CD4-positive, alpha-beta T cell treated with Interleukin-15 for 1 hour (primary cell): ENCODE results near the gene ELF3.
"Not testable (repeated sequence)": the region's sequence is repeated elsewhere in the genome, so short reads cannot be mapped to it uniquely, and the experiment has no call there.

Source experiments
- DNase-seq: peaks from one replicate; pipeline ENCODE4 v3.0.0-alpha.2; 2020

The ELF3 gene

DNA sequence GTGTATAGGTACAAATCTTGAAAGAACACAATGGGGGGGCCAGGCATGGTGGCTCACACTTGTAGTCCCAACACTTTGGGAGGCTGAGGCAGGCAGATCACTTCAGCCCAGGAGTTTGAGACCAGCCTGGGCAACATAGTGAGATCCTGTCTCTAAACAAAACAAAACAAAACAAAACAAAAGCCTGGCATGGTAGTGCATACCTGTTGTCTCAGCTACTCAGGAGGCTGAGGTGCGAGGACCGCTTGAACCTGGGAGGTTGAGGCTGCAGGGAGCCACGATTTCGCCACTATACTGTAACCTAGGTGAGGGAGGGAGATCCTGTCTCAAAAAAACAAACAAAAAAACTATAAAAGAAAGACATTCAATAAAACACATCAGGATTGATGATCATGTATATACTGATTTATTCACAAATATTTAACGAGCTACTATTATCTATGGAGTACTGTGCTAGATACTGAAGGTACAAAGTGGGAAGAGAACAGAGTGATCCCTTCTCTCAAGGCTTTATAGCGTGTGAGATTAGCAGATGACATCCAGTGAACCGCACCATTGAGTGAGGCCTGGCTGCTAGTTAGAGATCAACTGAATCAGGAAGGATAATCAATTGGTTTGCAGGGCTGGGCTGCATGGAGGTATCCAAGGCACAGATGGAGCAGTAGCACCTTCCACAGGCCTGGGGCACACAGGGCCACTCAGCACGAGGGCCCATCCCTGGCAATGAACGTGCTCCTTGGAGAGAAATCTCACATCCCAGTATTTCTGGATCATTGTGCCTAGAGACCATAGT is 26.4 kb downstream of the ELF3 start:
- no peak for DNase-seq

DNA sequence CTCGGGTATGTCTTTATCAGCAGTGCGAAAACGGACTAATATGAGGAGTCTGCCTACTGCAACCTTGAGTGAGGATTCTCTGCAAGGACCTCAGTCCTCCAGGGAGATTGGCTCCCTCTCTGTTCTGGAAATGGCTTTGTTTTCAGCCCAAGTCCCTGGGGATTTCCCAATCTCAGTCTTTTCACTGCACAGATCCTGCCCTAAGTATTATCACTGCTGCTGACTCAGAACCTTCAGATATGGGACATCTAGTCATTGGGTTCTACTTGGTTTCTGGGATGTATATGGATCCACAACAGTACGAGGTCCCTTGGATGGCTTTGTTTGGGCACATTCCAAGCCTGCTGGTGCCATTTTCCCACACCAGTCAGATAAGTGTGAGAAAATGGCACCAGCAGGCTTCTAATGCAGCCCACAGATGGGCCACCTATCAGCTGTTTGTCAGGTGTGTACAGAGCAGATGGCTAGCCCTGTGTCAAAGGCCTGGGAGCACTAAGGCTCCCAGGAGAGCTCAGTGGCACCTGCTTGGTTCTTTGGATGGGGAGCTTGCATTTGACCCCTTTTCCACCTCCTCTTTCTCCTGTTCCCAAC is 27.4 kb downstream of the ELF3 start:
- DNase-seq = no peak

DNA sequence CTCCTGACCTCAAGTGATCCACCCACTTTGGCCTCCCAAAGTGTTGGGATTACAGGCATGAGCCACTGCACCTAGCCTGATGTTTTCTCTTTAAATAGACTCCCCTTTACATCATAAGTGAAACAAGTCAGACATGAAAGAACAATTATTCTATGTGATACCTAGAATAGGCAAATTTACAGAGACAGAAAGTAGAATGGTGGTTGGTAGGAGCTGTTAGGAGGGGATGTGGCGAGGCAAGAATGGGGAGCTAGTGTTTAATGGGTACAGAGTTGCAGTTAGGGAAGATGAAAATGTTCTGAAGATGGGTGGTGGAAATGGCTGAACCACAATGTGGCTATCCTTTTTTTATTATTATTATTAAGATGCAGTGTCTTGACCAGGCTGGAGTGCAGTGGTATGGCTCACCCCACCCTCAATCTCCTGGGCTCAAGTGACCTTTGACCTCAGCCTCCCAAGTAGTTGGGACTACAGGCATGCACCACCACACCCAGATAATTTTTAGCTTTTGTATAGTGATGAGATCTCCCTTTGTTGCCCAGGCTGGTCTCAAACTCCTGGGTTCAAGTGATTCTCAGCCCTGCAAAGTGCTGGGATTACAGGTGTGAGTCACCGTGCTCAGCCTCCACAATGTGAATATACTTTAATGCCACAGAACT is 28.4 kb downstream of the ELF3 start:
- no peak for DNase-seq

DNA sequence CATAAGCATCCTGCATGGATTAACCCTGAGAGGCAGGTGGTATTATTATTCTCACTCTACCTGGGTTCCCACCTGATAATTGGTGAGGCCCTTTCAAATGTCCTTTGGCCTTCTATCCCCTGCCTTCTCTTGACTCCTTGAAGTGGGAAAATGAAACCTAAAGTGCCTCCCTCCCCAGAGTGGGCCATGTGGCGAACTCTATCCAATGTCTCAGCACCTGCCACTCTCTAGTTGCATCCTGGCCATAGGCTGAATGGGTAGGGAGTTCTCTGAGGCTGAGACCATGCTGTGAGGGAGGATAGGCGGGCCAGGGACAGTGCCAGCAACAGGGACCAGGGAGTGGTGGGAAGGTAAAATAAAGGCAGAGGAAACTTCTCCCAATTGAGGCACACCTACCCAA is 35.3 kb downstream of the ELF3 start:
- DNase-seq = no peak

DNA sequence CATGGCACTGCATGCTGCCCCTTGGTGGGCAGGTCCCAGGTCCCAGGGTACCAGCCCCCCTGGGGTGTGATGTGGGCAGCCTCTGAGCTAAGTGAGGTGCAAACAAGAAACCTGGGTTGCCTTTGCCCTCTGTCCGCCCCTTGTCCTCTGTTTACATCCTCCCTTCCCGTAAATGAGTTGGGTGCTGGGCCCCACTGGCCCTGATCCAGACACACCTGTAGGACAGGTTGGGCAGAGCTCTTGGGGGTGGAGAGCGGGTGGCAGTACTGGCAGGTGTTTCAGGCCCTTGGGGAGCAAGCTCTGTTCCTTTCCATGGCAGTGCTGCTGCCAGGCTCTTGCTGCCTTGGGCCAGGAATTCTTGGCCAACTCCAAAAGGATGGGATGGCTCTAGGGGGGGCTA is 35.8 kb downstream of the ELF3 start:
- DNase-seq = no peak

DNA sequence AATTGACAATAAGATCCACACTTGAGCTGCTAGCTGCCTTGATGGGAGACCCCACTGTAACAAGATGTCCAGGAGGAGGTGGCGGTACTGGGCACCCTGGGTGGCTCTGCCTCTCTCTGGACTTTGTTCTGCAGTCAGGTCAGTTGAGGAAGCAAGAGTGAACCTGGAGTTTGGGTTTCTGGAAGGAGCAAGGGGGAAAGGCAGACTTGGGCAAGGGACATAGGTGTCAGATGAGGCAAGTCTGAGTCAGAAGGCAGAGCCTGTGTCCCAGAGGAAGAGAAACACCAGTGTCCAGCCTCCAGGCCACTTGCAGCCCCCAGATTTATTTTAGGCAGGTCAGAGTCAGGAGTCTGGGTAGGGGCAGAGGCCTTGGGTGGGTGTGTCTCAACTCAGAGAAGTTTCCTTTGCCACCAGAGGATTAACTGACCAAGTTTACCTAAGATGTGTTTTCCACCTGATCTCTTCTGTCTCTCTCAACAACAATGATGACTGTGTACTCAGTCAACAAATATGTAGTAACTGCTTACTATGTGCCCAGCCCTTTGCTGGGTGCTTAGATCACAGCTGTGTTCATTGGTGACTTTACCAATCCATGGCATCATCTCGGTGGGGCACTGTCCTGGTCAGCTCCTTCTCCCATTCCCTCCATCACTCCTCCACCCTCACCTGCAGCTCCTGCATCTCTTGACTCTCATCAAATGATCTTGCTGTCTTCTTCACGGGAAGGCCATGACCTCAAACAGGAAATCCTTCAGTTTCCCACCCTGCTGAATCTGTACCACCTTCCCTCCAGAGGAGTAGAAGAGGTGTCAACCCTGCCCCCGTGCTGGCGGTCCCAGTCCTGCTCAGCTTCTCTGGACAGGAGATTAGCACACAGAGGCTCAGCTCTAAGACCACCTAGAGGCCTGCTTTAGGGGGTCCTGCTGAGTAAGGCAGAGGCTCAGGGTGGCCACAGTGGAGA is 36.6 kb downstream of the ELF3 start:
- DNase-seq = no peak

DNA sequence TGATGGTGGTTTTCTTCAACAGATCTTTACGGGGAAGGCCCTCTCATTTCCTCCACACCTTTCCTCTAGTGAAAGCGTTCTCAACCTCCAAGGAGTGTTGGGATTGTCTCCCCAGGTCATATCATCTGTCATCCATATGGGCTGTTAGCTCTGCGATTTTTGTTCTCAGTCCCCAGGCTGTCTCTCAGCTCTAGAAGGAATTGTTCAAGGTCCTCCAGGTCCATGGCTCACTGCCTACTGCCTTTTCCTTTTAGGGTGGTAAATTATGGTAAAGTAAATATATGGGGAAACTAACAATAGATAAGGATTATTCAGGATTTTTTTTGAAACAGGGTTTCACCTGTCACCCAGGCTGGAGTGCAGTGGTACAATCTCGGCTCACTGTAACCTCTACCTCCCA is 37.6 kb downstream of the ELF3 start:
- no peak for DNase-seq

DNA sequence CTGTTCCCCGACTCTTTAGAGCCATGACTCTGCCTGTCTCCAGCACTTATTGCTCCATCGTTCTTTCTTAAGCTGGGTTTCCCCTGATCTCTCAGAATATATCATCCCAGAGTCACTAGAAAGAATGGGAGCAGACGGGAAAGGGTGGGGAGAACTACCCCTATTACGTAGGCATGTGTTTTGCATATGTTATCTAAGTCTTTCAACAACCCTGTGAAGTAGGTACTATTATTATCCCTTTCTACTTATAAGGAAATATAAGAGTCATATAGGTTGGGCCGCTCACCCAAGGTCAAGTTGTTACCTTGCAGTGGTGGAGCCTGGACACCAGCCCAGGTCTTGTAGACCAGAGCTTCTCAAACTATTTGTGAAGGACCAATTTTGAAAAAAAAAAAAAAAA is 38.7 kb downstream of the ELF3 start:
- no peak for DNase-seq

DNA sequence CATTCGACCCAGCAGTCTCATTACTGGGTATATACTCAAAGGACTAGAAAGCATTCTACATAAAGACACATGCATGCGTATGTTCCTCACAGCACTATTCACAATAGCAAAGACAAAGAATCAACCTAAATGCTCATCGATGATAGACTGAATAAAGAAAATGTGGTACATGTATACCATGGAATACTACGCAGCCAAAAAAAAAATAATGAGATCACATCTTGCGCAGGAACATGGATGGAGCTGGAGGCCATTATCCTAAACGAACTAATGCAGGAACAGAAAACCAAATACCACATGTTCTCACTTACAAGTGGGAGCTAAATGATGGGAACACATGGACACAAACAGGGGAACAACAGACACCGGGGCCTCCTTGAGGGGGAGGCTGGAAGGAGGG is 43.7 kb downstream of the ELF3 start:
- DNase-seq = no peak

DNA sequence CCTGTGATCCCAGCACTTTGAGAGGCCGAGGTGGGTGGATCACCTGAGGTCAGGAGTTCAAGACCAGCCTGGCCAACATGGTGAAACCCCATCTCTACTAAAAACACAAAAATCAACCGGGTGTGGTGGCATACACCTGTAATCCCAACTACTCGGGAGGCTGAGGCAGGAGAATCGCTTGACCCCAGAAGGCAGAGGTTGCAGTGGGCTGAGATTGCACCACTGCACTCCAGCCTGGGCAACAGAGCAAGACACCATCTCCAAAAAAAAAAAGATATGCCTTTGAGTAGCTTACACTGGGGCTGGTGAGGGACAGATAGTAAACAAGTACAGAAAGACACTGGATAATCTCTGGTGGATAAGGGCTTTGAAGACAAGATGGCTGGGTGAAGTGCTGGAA is 44.3 kb downstream of the ELF3 start:
- DNase-seq = not testable (repeated sequence)

DNA sequence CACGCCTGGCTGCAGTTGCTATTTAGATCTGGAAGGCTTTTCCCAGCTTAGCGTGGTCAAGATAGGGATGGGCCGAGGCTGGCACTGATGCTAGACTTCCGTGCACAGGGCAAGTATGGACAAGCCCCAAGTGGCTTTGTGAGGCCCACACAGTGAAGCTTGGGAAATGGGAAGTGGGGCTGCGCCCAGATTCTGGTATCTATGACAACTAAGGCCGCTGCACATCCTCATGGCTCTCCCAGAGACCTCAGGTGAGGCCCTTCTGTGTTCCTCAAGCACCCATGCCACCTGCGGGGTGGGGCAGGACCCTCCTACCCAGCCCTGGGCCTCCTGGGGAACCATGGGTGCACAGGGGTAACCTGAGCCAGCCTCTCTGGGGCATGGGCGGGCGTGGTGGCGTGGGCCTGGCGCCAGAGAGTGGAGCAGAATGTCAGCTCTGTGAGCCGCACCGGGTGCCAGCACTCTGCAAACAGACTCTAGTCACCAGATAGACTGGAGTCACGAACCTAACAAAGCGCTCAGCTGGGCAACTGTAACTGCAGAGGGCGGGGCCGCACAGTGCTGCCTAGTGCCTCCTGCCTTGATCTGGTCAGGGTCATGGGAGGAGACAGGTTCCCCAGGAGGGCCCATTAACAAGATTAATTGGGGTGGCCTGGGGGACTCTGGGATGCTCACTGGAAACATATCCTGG is 46.4 kb downstream of the ELF3 start:
- no peak for DNase-seq

DNA sequence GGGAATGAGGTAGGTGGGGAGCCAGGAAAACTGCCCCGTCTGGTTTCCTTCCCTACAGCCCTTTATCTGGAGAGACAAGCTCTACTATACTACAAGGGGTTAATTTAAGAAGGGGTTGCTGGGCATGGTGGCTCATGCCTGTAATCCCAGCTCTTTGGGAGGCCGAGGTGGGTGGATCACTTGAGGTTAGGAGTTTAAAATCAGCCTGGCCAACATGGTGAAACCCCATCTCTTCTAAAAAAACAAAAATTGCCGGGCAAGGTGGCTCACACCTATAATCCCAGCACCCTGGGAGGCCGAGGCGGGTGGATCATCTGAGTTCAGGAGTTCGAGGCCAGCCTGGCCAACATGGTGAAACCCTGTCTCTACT is 46.9 kb downstream of the ELF3 start:
- not testable (repeated sequence) for DNase-seq

DNA sequence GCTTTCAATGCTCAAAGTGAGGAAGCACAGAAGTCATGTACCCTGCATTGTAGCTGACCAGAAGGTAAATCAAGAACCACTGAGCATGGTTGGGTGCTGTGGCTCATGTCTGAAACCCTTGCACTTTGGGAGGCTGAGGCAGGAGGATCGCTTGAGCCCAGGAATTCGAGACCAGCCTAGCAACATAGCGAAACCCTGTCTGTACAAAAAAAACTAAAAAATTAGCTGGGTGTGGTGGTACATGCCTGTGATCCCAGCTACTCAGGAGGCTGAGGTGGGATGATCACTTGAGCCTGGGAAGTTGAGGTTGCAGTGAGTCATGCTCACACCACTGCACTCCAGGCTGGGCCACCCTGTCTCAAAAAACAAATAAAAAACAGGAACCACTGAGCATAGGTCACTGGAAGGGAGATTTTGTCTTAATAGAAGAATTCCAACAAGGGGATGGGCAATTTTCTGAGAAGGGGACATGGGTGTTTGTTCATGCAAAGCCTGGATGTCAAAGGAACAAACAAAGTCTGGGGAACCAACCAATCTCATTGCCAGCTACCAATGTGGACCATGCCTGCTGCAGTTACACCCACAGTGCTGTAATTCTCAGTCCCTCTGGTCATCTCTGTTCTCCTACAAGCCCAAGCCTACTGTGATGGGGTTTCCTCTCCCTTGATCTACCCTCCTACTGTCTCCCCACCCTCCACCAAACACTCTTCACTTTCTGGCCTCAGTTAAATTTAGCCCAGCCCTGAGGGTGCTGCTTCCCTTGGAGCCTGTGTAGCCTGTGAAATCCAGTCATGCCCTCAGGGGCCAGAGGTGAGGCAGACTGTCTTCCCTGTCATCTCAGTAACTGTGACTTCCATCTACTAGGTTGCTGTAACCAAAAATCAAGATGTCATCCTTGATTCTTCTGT is 47.9 kb downstream of the ELF3 start:
- DNase-seq = no peak

DNA sequence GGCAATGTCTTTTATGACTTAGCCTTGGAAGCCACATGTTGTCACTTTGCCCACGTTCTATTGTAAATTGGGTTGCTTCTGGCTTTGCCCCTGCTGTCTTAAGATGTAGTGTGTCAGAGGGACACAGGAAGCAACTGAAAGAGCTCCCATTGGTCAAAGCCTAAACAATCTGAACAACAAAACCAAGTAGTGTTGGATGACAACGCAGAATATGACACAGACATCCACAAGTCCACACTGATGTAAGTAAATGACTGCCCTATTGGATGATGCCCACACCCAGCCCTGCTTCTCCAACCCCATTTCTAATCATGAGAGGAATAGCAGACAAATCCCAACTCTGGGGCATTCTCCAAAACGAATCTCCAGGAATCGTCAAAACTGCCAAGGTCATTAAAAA is 50.7 kb downstream of the ELF3 start:
- DNase-seq = no peak

DNA sequence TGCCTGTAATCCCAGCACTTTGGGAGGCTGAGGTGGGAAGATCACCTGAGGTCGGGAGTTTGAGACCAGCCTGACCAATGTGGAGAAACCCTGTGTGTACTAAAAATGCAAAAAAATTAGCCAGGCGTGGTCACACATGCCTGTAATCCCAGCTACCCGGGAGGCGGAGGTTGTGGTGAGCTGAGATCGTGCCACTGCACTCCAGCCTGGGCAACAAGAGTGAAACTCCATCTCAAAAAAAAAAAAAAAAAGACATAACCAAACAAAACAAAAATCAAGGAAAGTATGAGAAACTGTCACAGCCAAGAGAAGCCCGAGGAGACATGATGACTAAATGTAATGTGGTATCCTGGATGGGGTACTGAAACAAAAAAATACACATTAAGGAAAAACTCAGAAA is 51.4 kb downstream of the ELF3 start:
- DNase-seq = not testable (repeated sequence)

DNA sequence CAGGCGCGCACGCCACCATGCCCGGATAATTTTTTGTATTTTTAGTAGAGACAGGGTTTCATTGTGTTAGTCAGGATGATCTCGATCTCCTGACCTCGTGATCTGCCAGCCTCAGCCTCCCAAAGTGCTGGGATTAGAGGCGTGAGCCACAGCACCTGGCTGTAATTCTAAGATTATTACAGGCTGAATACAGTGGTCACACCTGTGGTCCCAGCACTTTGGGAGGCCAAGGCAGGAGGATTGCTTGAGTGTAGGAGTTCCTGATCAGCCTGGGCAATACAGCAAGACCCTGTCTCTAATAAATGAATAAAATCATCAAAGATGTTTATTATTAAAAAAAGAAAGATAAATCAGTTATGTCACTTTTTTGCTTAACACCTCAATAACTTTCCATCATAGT is 52.2 kb downstream of the ELF3 start:
- DNase-seq = not testable (repeated sequence)

DNA sequence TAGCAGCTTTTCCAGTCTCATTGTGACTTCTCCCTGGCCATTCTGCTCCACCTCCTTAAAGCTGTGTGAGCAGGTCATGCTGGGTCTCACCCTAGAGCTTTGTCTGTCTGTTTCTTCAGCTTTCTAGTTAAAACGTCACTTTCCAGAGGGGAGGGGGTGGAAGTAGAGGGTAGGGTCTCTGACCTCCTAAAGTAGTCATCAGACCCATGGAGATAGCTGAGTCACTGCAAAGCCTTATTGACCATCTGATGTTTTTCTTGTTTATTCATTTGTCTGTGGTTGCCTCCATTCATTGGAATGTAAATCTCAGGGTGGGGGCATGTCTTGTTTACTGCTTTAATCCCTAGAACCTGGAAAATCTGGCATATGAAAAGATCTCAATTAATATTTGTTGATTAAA is 52.7 kb downstream of the ELF3 start:
- no peak for DNase-seq

DNA sequence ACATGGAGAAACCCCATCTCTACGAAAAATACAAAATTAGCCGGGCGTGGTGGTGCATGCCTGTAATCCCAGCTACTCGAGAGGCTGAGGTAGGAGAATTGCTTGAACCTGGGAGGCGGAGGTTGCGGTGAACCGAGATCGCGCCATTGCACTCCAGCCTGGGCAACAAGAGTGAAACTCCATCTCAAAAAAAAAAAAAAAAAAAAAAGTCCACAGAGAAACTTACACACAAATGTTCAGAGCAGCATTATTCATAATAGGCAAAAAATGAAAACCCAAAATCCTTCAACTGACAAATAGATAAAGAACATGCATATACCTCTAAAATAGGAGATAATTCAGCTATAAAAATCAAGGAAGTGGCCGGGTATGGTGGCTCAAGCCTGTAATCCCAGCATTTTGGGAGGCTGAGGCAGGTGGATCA is 54.5 kb downstream of the ELF3 start:
- DNase-seq = not testable (repeated sequence)
